ENCODE results near the gene SEPTIN8. TPM values are rescaled to one million over a fixed set of nuclear protein-coding genes. Genes with fewer than 3 reads are reported as not detected.

Gene SEPTIN8
- total RNA-seq, result 1 to 10 TPM; 5.2 to 7.9 (median 6.8) TPM

- peak within 1 kb of the TSS; percentile 73 to 90 (median 78) for H3K4me3 ChIP-seq
- H3K36me3 ChIP-seq, result no peaks in the 10 kb centered on the region
- TF ChIP-seq POLR2A (IDR thresholded peaks at IDR 0.05) (no peak), CTCF (IDR thresholded peaks at IDR 0.05 in 4 of 5, conservative IDR thresholded peaks at IDR 0.05 in 1 of 5) (peak in 1 of 5 experiments; percentile 7)
- peaks cover 3 to 14% of the 10 kb centered on the region in 2 donors for H3K4me1 ChIP-seq
- peak within 1 kb of the TSS; percentile 65 to 75 (median 72) for H3K27ac ChIP-seq
- intact Hi-C loops (cut with DNase I; ENCODE audit: low total_unique reads), result loop anchor here (5.0 kb wide), 1 partner anchor 40 kb away; the partner anchor contains the start of gene KIF3A
- ATAC-seq (peak; percentile 55 to 62), DNase-seq (peak in 1 of 2 donors; percentile 34)
- no peaks in the 10 kb centered on the region for H3K9me3 ChIP-seq
- in situ Hi-C loops (cut with MboI; ENCODE audit: low sequenced_read_pairs in 4 of 4), result no loop called here
- H3K27me3 ChIP-seq, result peaks cover 0 to 7% (median 2%) of the 10 kb centered on the region in 3 donors
Observed at GRCh38 chr5:132777209-132778069, at the start of gene SEPTIN8. TSS of gene SEPTIN8 (minus strand) at chr5:132777239. CDS start at chr5:132777137, 102 bp downstream.

GRCh38 chr5:132826424-132827082 is 49.5 kb upstream of the SEPTIN8 start:
- peak overlapping the region in 1 of 4 donors; percentile 18 for H3K27ac ChIP-seq
- H3K4me1 ChIP-seq, result no peaks in the 10 kb centered on the region
- intact Hi-C loops (cut with DNase I; ENCODE audit: low total_unique reads) (no loop called here), in situ Hi-C loops (cut with MboI; ENCODE audit: low sequenced_read_pairs in 4 of 4) (loop anchor here in 1 of 4 donors (10.0 kb wide), 1 partner anchor 82 kb away; the partner anchor contains the start of gene CCNI2)
- H3K36me3 ChIP-seq, result no peaks in the 10 kb centered on the region
- peaks cover 0 to 3% (median 0%) of the 10 kb centered on the region in 3 donors for H3K27me3 ChIP-seq
- ATAC-seq, result no peak
- H3K9me3 ChIP-seq, result no peaks in the 10 kb centered on the region
- no peak for TF ChIP-seq POLR2A (IDR thresholded peaks at IDR 0.05)
- TF ChIP-seq CTCF (IDR thresholded peaks at IDR 0.05 in 4 of 5, conservative IDR thresholded peaks at IDR 0.05 in 1 of 5), result no peak
- H3K4me3 ChIP-seq, result no peak overlapping the region
- no peak for DNase-seq

- ATAC-seq, result no peak
- TF ChIP-seq POLR2A (IDR thresholded peaks at IDR 0.05) (no peak), CTCF (IDR thresholded peaks at IDR 0.05 in 4 of 5, conservative IDR thresholded peaks at IDR 0.05 in 1 of 5) (no peak)
Observed at GRCh38 chr5:132825834-132826391, 48.9 kb upstream of the SEPTIN8 start.

GRCh38 chr5:132825033-132825833 is 48.2 kb upstream of the SEPTIN8 start:
- H3K27ac ChIP-seq, result no peak overlapping the region
- no peaks in the 10 kb centered on the region for H3K36me3 ChIP-seq
- ATAC-seq, result no peak
- no peaks in the 10 kb centered on the region for H3K9me3 ChIP-seq
- TF ChIP-seq CTCF (IDR thresholded peaks at IDR 0.05 in 4 of 5, conservative IDR thresholded peaks at IDR 0.05 in 1 of 5), result no peak
- no peak for TF ChIP-seq POLR2A (IDR thresholded peaks at IDR 0.05)
- H3K27me3 ChIP-seq, result no peaks in the 10 kb centered on the region
- H3K4me1 ChIP-seq, result no peaks in the 10 kb centered on the region
- DNase-seq, result no peak
- no peak overlapping the region for H3K4me3 ChIP-seq
- intact Hi-C loops (cut with DNase I; ENCODE audit: low total_unique reads), result no loop called here
- in situ Hi-C loops (cut with MboI; ENCODE audit: low sequenced_read_pairs in 4 of 4), result loop anchor here in 1 of 4 donors (10.0 kb wide), 1 partner anchor 80 kb away; the partner anchor contains the start of gene CCNI2

More at GRCh38 chr5:132825834-132826391, 48.9 kb upstream of the SEPTIN8 start:
- Histone ChIP-seq H3K9me3 (no peaks in the 10 kb centered on the region), H3K27ac (no peak overlapping the region), H3K4me1 (no peaks in the 10 kb centered on the region), H3K27me3 (peaks cover 0 to 3% (median 0%) of the 10 kb centered on the region in 3 donors), H3K36me3 (no peaks in the 10 kb centered on the region), H3K4me3 (no peak overlapping the region)
- intact Hi-C loops (cut with DNase I; ENCODE audit: low total_unique reads), result no loop called here
- DNase-seq, result no peak
- in situ Hi-C loops (cut with MboI; ENCODE audit: low sequenced_read_pairs in 4 of 4), result loop anchor here in 1 of 4 donors (10.0 kb wide), 1 partner anchor 81 kb away; the partner anchor contains the start of gene CCNI2
